Measurements from ENCODE around the gene EMILIN2.
"Not testable (repeated sequence)": the region's sequence is repeated elsewhere in the genome, so short reads cannot be mapped to it uniquely, and the experiment has no call there.

Gene EMILIN2

DNA sequence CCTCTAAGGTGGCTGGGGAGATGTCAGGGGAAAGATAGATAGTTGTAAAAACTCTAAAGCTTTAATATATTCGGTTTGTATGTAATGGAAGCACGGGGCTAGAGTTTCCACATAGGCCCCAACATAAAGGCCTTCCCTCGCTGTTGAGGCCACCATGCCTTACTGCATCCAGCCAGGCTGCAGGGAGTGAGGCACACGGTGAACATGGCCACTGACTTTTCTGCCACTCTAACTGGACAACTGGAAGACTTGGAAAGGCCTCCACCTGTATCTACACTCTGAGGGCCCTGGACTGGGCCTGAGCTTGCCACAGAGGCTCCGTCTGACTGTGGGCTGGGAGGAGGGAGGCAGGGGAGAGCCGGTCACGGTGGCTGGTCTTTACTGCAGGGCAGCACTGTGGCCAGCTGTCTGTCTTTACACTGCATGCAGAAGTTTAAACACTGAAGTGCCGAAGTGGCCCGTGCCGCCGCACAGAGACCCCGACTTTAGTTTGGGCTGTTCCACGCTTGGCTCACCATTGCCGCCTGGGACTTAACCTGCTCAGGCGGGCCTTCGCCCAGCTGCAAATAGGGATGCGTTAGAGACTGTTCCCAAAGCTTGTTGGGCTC, 66.7 kb downstream of the EMILIN2 start:
- WGBS = 94% methylated on average over 16 of the region's 17 CpGs

DNA sequence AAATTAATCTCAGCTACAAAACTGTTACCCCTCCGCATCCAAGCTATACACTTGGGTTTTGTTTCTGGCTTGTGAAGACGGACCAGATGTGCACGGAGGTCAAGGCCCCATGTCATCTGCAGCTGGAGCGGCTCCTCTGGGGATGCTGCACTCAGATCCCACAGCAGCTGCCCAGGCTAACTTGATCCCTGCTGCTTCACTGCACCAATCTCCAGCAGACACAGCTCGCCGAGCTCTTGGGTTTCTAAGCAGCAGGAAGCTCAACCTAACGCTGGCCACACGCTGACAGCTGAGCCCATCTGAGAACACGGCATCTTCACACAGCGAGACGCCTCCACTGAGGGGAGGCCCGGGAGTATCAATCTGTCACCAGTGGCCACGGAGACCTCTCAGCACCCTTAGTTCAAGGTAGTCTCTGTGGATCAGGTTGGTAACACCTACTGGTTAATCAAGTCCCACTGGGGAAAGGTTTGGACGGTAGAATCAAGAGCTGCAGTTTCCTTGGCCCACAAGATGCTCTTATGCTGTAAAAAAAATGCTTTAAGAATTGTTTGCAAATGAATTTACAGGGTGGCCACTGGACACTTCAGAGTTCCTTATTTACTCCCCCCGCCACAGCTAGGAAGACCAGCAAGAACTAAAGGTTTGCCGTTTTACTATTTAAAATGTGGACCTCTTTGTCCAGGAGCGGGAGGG, 67.5 kb downstream of the EMILIN2 start:
- WGBS = 86% methylated on average over 17 of the region's 17 CpGs
- Histone ChIP-seq H3K18ac (ENCODE audit: low read depth in 1 of 2, low read length in 2 of 2) (no peak overlapping the region), H3K14ac (ENCODE audit: low read length in 2 of 2) (no peak overlapping the region), H2BK120ac (ENCODE audit: low read depth, low read length) (no peak overlapping the region), H3K4me2 (ENCODE audit: low read length, poor library complexity, severe bottlenecking) (no peak overlapping the region), H2BK15ac (ENCODE audit: low read depth, poor library complexity, severe bottlenecking) (no peak overlapping the region), H3K9ac (ENCODE audit: low read length) (peak overlapping the region; percentile 35), H3K9me3 (ENCODE audit: control insufficient read depth, low read length) (no peaks in the 10 kb centered on the region), H3K4me1 (ENCODE audit: control insufficient read depth, insufficient read depth, low read depth, low read length) (peaks cover 32% of the 10 kb centered on the region), H3K4ac (ENCODE audit: low read depth in 1 of 2, low read length in 2 of 2) (no peak overlapping the region), H2BK5ac (ENCODE audit: low read depth, low read length, poor library complexity, severe bottlenecking) (no peak overlapping the region), H4K8ac (ENCODE audit: low read length) (no peak overlapping the region), H3K4me3 (ENCODE audit: insufficient read depth in 1 of 2, low read depth in 1 of 2, low read length in 2 of 2) (no peak overlapping the region), H3K27ac (ENCODE audit: low read length, poor library complexity, severe bottlenecking) (peak overlapping the region; percentile 18), H3K36me3 (ENCODE audit: control insufficient read depth in 1 of 2, insufficient read depth in 2 of 2, low read depth in 1 of 2, low read length in 2 of 2) (peaks cover 53 to 90% of the 10 kb centered on the region in 2 experiments), H3K27me3 (ENCODE audit: control insufficient read depth in 1 of 2, insufficient read depth in 1 of 2, low read length in 2 of 2) (no peaks in the 10 kb centered on the region), H2BK12ac (ENCODE audit: low read length in 2 of 2) (no peak overlapping the region), H3K23ac (ENCODE audit: low read length in 2 of 2) (peak overlapping the region in 1 of 2 experiments; percentile 83), H2AK5ac (ENCODE audit: low read length, severe bottlenecking) (no peak overlapping the region), H2AFZ (ENCODE audit: low read depth, low read length) (no peak overlapping the region), H3K79me1 (replicated peaks; ENCODE audit: low read length, poor library complexity, severe bottlenecking) (peaks cover 11% of the 10 kb centered on the region), H4K91ac (ENCODE audit: low read length) (no peak overlapping the region)
- no peak for DNase-seq

More for the DNA sequence above, 66.7 kb downstream of the EMILIN2 start:
- peak overlapping the region; percentile 15 for H3K27ac ChIP-seq (ENCODE audit: low read length, poor library complexity, severe bottlenecking)
- H3K27me3 ChIP-seq (ENCODE audit: control insufficient read depth in 1 of 2, insufficient read depth in 1 of 2, low read length in 2 of 2) = no peaks in the 10 kb centered on the region
- no peak overlapping the region for H4K8ac ChIP-seq (ENCODE audit: low read length)
- peaks cover 46 to 88% of the 10 kb centered on the region in 2 experiments for H3K36me3 ChIP-seq (ENCODE audit: control insufficient read depth in 1 of 2, insufficient read depth in 2 of 2, low read depth in 1 of 2, low read length in 2 of 2)
- no peak overlapping the region for H2AK5ac ChIP-seq (ENCODE audit: low read length, severe bottlenecking)
- no peak overlapping the region for H2BK15ac ChIP-seq (ENCODE audit: low read depth, poor library complexity, severe bottlenecking)
- H2BK5ac ChIP-seq (ENCODE audit: low read depth, low read length, poor library complexity, severe bottlenecking) = no peak overlapping the region
- H3K9me3 ChIP-seq (ENCODE audit: control insufficient read depth, low read length) = no peaks in the 10 kb centered on the region
- H2BK12ac ChIP-seq (ENCODE audit: low read length in 2 of 2) = no peak overlapping the region
- H3K79me1 ChIP-seq (replicated peaks; ENCODE audit: low read length, poor library complexity, severe bottlenecking) = peaks cover 11% of the 10 kb centered on the region
- no peak overlapping the region for H2BK120ac ChIP-seq (ENCODE audit: low read depth, low read length)
- no peak overlapping the region for H3K4me2 ChIP-seq (ENCODE audit: low read length, poor library complexity, severe bottlenecking)
- no peak overlapping the region for H4K91ac ChIP-seq (ENCODE audit: low read length)
- no peak overlapping the region for H3K4ac ChIP-seq (ENCODE audit: low read depth in 1 of 2, low read length in 2 of 2)
- no peak overlapping the region for H3K14ac ChIP-seq (ENCODE audit: low read length in 2 of 2)
- H3K4me1 ChIP-seq (ENCODE audit: control insufficient read depth, insufficient read depth, low read depth, low read length) = peaks cover 32% of the 10 kb centered on the region
- H3K4me3 ChIP-seq (ENCODE audit: insufficient read depth in 1 of 2, low read depth in 1 of 2, low read length in 2 of 2) = no peak overlapping the region
- no peak overlapping the region for H3K9ac ChIP-seq (ENCODE audit: low read length)
- no peak overlapping the region for H3K23ac ChIP-seq (ENCODE audit: low read length in 2 of 2)
- no peak overlapping the region for H2AFZ ChIP-seq (ENCODE audit: low read depth, low read length)
- no peak for DNase-seq
- H3K18ac ChIP-seq (ENCODE audit: low read depth in 1 of 2, low read length in 2 of 2) = no peak overlapping the region

DNA sequence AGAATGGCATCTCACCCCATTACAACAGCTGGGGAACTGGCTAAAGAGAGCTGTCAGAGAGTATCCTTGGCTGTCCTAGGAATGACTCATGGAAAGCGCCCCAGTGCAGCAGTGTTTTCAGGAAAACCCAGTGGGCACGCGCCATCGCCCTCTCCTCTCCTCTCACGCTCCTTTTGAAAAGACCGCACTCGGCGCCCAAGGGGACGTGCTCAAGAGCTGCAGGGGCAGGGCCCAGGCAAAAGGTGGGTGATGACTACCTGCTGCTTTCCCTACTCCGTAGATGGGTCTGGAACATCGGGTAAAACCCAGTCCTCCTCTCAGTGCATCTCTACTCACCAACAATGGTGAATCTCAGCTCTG, 68.1 kb downstream of the EMILIN2 start:
- H3K27me3 ChIP-seq (ENCODE audit: control insufficient read depth in 1 of 2, insufficient read depth in 1 of 2, low read length in 2 of 2) = no peaks in the 10 kb centered on the region
- no peak overlapping the region for H2BK5ac ChIP-seq (ENCODE audit: low read depth, low read length, poor library complexity, severe bottlenecking)
- peak overlapping the region; percentile 15 for H2AK5ac ChIP-seq (ENCODE audit: low read length, severe bottlenecking)
- H3K4me3 ChIP-seq (ENCODE audit: insufficient read depth in 1 of 2, low read depth in 1 of 2, low read length in 2 of 2) = no peak overlapping the region
- H3K27ac ChIP-seq (ENCODE audit: low read length, poor library complexity, severe bottlenecking) = no peak overlapping the region
- H3K4me1 ChIP-seq (ENCODE audit: control insufficient read depth, insufficient read depth, low read depth, low read length) = peaks cover 32% of the 10 kb centered on the region
- 96% methylated on average over 11 of the region's 11 CpGs for WGBS
- H3K23ac ChIP-seq (ENCODE audit: low read length in 2 of 2) = no peak overlapping the region
- no peak overlapping the region for H2BK15ac ChIP-seq (ENCODE audit: low read depth, poor library complexity, severe bottlenecking)
- no peak overlapping the region for H3K4ac ChIP-seq (ENCODE audit: low read depth in 1 of 2, low read length in 2 of 2)
- no peak overlapping the region for H2BK120ac ChIP-seq (ENCODE audit: low read depth, low read length)
- H3K4me2 ChIP-seq (ENCODE audit: low read length, poor library complexity, severe bottlenecking) = no peak overlapping the region
- DNase-seq = no peak
- H2BK12ac ChIP-seq (ENCODE audit: low read length in 2 of 2) = no peak overlapping the region
- H2AFZ ChIP-seq (ENCODE audit: low read depth, low read length) = no peak overlapping the region
- peaks cover 12% of the 10 kb centered on the region for H3K79me1 ChIP-seq (replicated peaks; ENCODE audit: low read length, poor library complexity, severe bottlenecking)
- no peak overlapping the region for H3K9ac ChIP-seq (ENCODE audit: low read length)
- H3K36me3 ChIP-seq (ENCODE audit: control insufficient read depth in 1 of 2, insufficient read depth in 2 of 2, low read depth in 1 of 2, low read length in 2 of 2) = peaks cover 54 to 90% of the 10 kb centered on the region in 2 experiments
- no peak overlapping the region for H3K14ac ChIP-seq (ENCODE audit: low read length in 2 of 2)
- H3K18ac ChIP-seq (ENCODE audit: low read depth in 1 of 2, low read length in 2 of 2) = no peak overlapping the region
- no peak overlapping the region for H4K91ac ChIP-seq (ENCODE audit: low read length)
- no peak overlapping the region for H4K8ac ChIP-seq (ENCODE audit: low read length)
- H3K9me3 ChIP-seq (ENCODE audit: control insufficient read depth, low read length) = no peaks in the 10 kb centered on the region

DNA sequence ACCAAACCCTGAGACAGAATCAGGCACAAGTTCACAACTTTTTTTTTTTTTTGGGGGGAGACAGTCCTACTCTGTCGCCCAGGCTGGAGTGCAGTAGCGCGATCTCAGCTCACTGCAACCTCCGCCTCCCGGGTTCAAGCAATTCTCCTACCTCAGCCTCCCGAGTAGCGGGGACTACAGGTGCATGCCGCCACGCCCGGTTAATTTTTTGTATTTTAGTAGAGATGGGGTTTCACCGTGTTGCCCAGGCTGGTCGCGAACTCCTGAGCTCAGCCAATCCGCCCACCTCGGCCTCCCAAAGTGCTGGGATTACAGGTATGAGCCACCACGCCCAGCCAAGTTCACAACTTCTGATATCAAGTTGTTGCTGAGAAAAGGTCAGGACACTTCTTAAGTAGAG, 68.7 kb downstream of the EMILIN2 start:
- H3K4me2 ChIP-seq (ENCODE audit: low read length, poor library complexity, severe bottlenecking); H2AFZ ChIP-seq (ENCODE audit: low read depth, low read length); H3K27me3 ChIP-seq (ENCODE audit: control insufficient read depth in 1 of 2, insufficient read depth in 1 of 2, low read length in 2 of 2); H3K9me3 ChIP-seq (ENCODE audit: control insufficient read depth, low read length); H3K9ac ChIP-seq (ENCODE audit: low read length); H2BK5ac ChIP-seq (ENCODE audit: low read depth, low read length, poor library complexity, severe bottlenecking); H4K8ac ChIP-seq (ENCODE audit: low read length); H2BK12ac ChIP-seq (ENCODE audit: low read length in 2 of 2); H3K23ac ChIP-seq (ENCODE audit: low read length in 2 of 2); H2BK120ac ChIP-seq (ENCODE audit: low read depth, low read length); H3K18ac ChIP-seq (ENCODE audit: low read depth in 1 of 2, low read length in 2 of 2); H3K27ac ChIP-seq (ENCODE audit: low read length, poor library complexity, severe bottlenecking); H3K4me3 ChIP-seq (ENCODE audit: insufficient read depth in 1 of 2, low read depth in 1 of 2, low read length in 2 of 2); DNase-seq; H2AK5ac ChIP-seq (ENCODE audit: low read length, severe bottlenecking); H3K14ac ChIP-seq (ENCODE audit: low read length in 2 of 2); H2BK15ac ChIP-seq (ENCODE audit: low read depth, poor library complexity, severe bottlenecking); H4K91ac ChIP-seq (ENCODE audit: low read length); H3K4ac ChIP-seq (ENCODE audit: low read depth in 1 of 2, low read length in 2 of 2): not testable (repeated sequence)
- H3K36me3 ChIP-seq (ENCODE audit: control insufficient read depth in 1 of 2, insufficient read depth in 2 of 2, low read depth in 1 of 2, low read length in 2 of 2) = peaks cover 54 to 90% of the 10 kb centered on the region in 2 experiments
- peaks cover 13% of the 10 kb centered on the region for H3K79me1 ChIP-seq (replicated peaks; ENCODE audit: low read length, poor library complexity, severe bottlenecking)
- H3K4me1 ChIP-seq (ENCODE audit: control insufficient read depth, insufficient read depth, low read depth, low read length) = peaks cover 32% of the 10 kb centered on the region
- WGBS = 99% methylated on average over 14 of the region's 16 CpGs

All from mesenchymal stem cell (in vitro differentiated cells and primary cell).